COLO668 (cell line): ENCODE results near the gene ADH7.
"Not testable (repeated sequence)": the region's sequence is repeated elsewhere in the genome, so short reads cannot be mapped to it uniquely, and the experiment has no call there.

Experiments
- DNase-seq: peaks from one replicate; lab custom pipeline; 2025; ENCODE audit not compliant: unreplicated experiment; lab: John Stamatoyannopoulos, UW

ADH7 gene

DNA sequence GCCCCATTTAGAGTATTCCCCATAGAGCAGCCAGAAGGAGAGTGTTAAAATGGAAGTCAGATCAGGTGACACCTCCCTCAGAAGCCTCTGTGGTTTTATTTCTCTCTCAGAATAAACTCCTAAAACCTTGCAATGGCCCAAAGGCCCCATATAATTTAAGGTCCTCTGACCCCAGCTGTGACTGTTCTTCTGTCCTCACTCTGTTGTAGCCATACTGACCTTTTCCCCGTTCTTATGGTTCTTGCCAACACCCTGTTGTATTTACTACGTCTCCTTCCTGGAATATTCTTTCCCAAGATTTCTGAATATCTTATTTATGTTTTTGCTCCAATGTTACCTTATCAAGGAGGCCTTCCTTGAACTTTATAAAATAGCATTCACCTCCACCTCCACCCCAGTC is 18.0 kb downstream of the ADH7 start:
- DNase-seq: no peak

DNA sequence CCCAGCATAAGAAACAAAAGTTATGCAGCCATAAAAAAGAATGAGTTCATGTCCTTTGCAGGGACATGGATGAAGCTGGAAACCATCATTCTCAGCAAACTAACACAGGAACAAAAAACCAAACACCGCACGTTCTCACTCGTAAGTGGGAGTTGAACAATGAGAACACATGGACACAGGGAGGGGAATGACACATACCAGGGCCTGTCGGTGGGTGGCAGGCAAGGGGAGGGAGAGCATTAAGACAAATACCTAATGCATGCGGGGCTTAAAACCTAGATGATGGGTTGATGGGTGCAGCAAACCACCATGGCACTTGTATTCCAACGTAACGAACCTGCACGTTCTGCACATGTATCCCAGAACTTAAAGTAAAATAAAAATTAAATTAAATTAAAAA is 19.4 kb downstream of the ADH7 start:
- peak; percentile 9 for DNase-seq

DNA sequence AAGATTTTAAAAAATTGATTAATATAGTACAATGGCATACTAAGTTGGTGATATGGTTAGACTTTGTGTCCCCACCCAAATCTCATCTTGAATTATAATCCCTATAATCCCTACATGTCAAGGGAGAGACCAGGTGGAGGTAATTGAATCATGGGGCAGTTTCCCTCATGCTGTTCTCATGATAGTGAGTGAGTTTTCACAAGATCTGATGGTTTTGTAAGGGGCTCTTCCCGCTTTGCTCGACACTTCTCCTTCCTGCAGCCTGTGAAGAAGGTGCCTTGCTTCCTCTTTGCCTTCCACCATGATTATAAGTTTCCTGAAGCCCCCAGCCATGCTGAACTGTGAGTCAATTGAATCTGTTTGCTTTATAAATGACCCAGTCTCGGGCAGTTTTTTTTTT is 20.2 kb downstream of the ADH7 start:
- DNase-seq: not testable (repeated sequence)

DNA sequence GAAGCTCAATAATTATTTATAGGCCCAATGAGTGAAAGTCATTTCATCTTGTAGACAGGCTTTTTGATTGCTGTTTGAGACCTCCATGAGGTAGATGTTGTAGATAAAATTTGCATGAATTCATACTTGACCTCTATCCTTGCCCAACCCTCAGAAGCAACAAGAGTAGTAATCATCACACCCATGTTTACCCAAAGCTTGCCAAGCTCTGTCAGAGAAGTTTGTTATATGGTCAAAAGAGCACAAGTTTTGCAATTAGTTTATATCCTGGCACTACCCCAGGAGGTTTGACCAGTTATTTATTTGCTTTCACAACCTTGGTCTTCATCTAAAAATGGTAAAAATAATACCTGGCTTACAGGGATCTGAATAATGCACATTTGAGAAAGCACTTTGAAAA is 20.7 kb downstream of the ADH7 start:
- DNase-seq: no peak

- DNase-seq: no peak
Observed at GRCh38 chr4:99413140-99413539, 22.0 kb downstream of the ADH7 start.

DNA sequence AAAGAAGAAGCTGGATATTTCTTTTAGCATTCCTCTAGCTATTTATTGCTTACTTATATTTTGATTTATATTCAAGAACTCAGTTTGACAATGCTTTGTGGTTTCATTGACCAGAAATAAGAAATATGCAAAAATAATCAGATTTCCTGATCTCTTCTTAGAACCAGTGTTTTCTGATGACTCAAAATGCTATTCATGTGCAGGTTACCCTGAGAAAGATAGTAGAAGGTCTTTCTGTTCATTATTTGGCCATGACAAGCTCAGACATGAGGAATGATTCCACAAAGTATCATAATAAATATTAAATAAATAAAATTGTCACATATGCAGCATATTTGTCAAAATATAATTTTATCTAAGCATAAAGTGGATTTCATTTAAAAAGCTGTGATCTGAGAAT is 24.1 kb downstream of the ADH7 start:
- DNase-seq: no peak

DNA sequence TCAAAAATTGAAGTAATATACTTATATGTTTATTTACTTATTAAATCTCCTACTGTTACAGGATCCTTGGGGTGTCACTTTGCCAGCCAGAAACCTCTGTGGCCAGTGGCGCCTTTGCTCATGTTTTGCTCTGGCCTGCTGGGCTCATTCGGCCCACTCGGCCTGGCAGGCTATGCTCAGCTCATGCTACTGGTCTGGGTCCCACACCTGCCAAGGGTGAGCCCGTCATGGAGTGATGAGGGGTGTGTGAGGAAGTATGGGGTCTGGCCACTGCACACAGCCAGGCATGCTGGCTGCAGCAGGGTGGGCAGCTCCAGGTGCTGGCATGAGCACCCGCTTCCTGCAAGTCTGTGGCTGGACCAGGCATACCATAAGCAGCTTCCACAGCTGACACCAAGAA is 25.1 kb downstream of the ADH7 start:
- DNase-seq: no peak

- no peak for DNase-seq
Observed at GRCh38 chr4:99408346-99408745, 26.8 kb downstream of the ADH7 start.

DNA sequence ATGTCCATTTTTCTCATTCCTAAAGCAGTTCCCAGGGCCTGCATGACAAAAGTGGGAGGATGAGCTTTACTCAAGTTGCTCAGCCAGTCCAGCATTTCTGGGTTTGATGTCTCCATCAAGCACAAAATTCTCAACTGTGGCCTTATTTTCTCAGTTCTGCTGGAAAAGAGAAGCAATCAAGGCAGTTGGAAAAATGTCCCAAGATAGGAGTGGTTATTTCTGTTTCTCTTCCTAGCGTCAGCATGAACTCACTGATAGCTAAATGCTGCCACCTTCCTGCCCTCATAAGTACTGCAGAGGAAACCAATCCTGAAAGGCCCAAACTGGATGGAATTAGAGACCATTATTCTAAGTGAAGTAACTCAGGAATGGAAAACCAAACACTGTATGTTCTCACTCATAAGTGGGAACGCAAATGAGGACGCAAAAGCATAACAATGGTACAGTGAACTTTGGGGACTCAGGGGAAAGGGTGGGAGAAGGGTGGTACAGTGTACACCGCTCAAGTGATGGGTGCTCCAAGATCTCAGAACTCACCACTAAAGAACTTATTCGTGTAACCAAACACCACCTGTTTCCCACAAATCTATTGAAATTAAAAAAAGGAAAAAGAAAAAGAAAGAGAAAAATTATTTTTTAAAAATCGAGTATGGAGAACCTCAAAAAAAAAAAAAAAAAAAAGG is 29.6 kb downstream of the ADH7 start:
- peak; percentile 57 for DNase-seq

- DNase-seq: no peak
Observed at GRCh38 chr4:99404595-99405287, 30.4 kb downstream of the ADH7 start.

- DNase-seq: no peak
Observed at GRCh38 chr4:99403380-99404184, 31.6 kb downstream of the ADH7 start.

GRCh38 chr4:99402765-99403164 is 32.4 kb downstream of the ADH7 start:
- no peak for DNase-seq

GRCh38 chr4:99400831-99401230 is 34.3 kb downstream of the ADH7 start:
- DNase-seq: no peak

DNA sequence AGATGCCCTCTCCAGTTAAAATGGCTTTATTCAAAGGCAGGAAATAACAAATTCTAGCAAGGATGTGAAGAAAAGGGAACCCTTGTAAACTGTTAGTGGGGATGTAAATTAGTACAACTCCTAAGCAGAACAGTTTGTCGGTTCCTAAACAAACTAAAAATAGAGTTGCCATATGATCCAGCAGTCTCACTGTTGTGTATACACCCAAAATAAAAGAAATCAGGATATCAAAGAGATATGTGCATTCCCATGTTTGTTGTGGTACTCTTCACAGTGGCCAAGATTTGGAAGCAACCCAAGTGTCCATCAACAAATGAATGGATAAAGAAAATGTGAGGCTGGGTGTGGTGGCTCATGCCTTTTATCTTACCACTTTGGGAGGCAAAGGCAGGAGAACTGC is 36.1 kb downstream of the ADH7 start:
- no peak for DNase-seq

DNA sequence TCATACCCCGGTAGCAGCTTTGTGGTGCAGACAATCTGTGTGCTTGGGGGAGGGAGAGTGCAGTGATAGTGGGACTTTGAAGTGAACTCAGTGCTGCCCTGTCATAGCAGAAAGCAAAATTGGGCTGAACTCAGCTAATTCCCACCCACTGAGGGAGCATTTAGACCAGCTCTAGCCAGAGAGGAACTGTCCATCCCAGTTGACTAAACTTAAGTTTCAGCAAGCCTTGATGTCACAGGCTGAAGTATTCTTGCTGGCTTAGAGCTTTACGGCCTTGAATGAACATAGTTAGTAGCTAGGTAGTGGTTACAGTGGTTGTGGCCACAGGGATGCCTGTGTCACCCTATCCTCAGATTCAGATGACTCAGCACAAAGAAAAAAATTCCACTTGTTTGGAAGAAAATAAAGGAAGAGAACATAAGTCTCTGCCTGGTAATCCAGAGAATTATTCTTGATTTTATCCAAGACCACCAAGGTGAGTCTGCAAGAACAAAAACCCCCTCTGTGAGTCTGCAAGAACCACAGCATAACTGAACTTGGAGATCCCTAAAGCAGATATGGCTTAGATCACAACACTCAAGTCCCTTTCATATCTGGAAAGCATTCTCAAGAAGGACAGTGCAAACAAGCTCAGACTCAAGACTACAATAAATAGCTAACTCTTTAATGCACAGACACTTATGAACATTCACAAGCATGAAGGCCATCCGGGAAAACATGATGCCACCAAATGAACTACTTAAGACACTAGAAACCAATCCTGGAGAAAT is 39.4 kb downstream of the ADH7 start:
- DNase-seq: no peak

DNA sequence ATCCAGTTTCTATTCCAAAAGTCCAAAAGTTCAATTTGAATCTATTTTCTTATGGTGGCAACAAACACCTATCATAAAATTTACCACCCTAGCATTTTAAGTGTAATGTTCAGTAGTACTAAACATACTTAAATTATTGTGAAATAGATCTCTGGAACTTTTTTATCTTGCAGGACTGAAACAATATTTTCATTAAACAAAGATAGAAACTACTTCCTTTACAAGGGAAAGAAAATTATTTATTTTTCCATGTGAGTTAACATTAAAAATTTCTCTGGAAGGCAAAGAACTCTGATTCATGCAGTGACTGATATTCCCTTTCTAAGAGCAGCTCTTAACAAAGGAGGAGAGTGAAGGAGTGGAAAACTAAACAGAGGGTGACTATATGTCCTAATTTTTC is 40.2 kb downstream of the ADH7 start:
- no peak for DNase-seq

GRCh38 chr4:99390055-99390454 is 45.1 kb downstream of the ADH7 start:
- DNase-seq: no peak

DNA sequence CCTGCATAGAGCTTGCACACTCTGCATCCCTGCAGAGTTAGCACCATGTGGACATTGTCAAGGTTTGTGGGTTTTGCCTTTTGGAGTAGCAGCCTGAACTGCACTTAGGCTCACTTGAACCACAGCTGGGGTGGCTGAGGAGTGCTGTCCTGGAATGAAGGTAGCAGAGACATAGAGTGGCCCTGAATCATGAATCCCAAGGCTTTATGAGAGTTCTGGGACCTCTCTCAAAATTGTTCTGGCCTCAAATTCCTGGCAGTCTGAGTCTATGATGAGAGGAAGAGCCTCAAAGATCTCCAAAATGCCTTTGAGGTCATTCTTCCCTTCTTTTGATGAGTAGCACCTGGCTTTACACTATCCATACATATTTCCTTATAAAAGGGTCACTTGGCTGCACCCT is 45.5 kb downstream of the ADH7 start:
- DNase-seq: no peak

- no peak for DNase-seq
Observed at GRCh38 chr4:99383833-99384392, 51.2 kb downstream of the ADH7 start.

DNA sequence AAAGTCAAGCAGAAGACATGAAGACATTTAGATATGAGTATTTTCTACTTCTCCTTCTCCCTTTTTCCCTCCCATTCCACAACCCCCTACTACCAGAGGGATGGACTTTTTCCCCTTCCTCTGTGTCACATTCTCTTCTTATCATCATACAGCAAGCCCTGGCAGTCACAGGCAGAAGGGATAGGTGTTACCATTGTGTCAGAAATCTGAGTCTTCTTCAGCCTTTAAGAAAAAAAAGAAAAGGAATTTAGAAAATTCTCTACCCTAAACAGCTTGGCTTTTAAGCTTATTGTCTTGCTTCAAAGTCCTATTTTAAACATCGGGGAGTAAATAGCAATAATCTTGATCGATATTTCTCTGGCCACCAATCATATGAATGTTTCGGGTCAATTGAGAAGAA is 51.7 kb downstream of the ADH7 start:
- DNase-seq: no peak

DNA sequence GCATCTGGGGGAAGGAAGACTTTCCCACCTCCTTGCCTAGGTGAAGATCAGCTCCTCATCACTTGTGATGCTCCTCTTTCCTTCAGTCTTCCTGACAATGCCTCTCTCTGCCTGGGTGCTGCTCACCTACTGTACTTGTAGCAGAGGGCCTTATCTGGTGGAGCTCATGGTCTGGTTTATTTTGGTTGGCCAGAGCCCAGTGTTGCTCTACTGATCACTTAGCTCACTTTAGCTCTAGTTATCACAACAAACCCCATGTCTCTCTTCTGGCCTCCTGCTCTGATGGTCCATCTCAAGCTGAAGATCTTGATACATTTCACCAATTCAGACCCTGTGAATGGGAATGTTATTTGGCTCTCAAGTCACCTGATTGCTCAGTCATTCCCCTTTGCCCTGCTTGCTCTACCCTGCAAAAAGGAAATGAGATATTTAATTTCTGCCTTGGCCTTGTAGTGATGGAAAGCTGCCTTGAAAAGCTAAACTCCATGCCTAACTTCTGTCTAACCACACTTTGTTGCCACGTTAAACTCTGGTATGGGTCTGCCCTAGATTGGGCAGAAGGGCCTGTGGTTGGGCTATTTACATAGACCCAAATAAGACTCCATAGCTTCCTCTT is 52.3 kb downstream of the ADH7 start:
- DNase-seq: no peak
